DOHH2 (cell line): ENCODE results near the gene B4GALNT4.

Experiments
- CTCF ChIP-seq: fragments of 200-600 bp; sonication (generic); IDR thresholded peaks from one replicate; pipeline ENCODE4 v1.5.1; 2014; ENCODE audit warnings: antibody characterized with exemption, mild to moderate bottlenecking, low read depth, low read length; ENCODE audit not compliant: poor library complexity, severe bottlenecking
- EZH2phosphoT487 ChIP-seq: fragments of 200-600 bp; sonication (generic); IDR thresholded peaks from 2 replicates; pipeline ENCODE4 v1.6.1; 2017; ENCODE audit warnings: borderline replicate concordance, mild to moderate bottlenecking, antibody characterized with exemption, low read length, moderate library complexity, mixed read lengths

DNA sequence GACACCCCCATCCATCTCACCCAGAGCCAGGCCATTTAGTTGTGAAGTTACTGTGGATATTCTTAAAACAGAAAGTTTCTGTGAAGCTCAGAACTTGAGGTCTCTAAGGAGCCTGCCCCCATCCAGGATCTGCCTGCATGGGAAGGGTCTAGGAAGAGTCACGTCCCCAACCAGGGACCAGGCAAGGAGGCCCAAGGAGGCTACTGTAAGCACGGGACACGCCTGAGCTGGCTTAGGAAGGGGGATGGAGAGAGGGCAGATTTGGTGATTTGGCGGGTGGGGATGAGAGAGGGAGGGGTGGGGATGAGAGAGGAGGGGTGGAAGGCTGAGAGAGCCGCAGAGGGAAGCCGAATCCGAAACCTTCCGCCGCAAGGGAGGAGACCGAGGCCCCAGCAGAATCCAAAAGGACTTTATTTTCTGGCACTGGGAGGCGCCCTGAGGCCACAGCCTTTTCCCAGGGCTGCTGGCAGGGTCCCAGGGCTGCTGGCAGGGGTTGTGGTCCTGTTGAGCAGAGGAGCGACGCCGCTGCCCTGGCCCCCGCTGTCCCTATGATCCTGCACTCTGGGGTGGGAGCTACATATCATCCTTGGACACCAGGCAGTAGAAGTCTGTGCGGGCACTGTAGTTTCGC, 36.1 kb downstream of the B4GALNT4 start:
- TF ChIP-seq CTCF = no peak
- TF ChIP-seq EZH2phosphoT487 = no peak
